ENCODE data around the gene KIF5C. TPM values are rescaled to one million over a fixed set of nuclear protein-coding genes. Genes with fewer than 3 reads are reported as not detected.
A peak's percentile ranks its signal among the peaks of the same experiment; 100 is the strongest.

KIF5C gene
- polyA plus RNA-seq, 1 donor: 16.0 TPM

GRCh38 chr2:149068996-149069888 is 194.2 kb downstream of the KIF5C start:
- WGBS (ENCODE audit: insufficient coverage, low lambda C conversion rate): 90% methylated on average over 2 of the region's 5 CpGs
- H3K4me1 ChIP-seq (ENCODE audit: control insufficient read depth, insufficient read depth, low read length): peaks cover 5% of the 10 kb centered on the region
- no peaks in the 10 kb centered on the region for H3K27me3 ChIP-seq (ENCODE audit: control insufficient read depth, insufficient read depth, low read length)

GRCh38 chr2:149070681-149071320 is 195.8 kb downstream of the KIF5C start:
- Histone ChIP-seq H3K4me3 (ENCODE audit: low read length) (no peak overlapping the region), H3K4me1 (ENCODE audit: control insufficient read depth, insufficient read depth, low read length) (no peaks in the 10 kb centered on the region), H3K27ac (ENCODE audit: low read length) (no peak overlapping the region), H3K36me3 (ENCODE audit: control insufficient read depth, insufficient read depth, low read length) (no peaks in the 10 kb centered on the region), H3K27me3 (ENCODE audit: control insufficient read depth, insufficient read depth, low read length) (no peaks in the 10 kb centered on the region), H3K9me3 (ENCODE audit: control insufficient read depth, low read depth, low read length) (no peaks in the 10 kb centered on the region)
- peak in 1 of 2 donors; percentile 27 for DNase-seq
- WGBS (ENCODE audit: insufficient coverage, low lambda C conversion rate): 40% methylated on average over 1 of the region's 9 CpGs

More at GRCh38 chr2:149068996-149069888, 194.2 kb downstream of the KIF5C start:
- no peak for DNase-seq
- H3K4me3 ChIP-seq (ENCODE audit: low read length): no peak overlapping the region
- no peaks in the 10 kb centered on the region for H3K36me3 ChIP-seq (ENCODE audit: control insufficient read depth, insufficient read depth, low read length)
- H3K9me3 ChIP-seq (ENCODE audit: control insufficient read depth, low read depth, low read length): no peaks in the 10 kb centered on the region
- H3K27ac ChIP-seq (ENCODE audit: low read length): no peak overlapping the region

- Histone ChIP-seq H3K27ac (ENCODE audit: low read length) (no peak overlapping the region), H3K4me3 (ENCODE audit: low read length) (no peak overlapping the region), H3K27me3 (ENCODE audit: control insufficient read depth, insufficient read depth, low read length) (no peaks in the 10 kb centered on the region), H3K36me3 (ENCODE audit: control insufficient read depth, insufficient read depth, low read length) (no peaks in the 10 kb centered on the region), H3K4me1 (ENCODE audit: control insufficient read depth, insufficient read depth, low read length) (no peaks in the 10 kb centered on the region), H3K9me3 (ENCODE audit: control insufficient read depth, low read depth, low read length) (no peaks in the 10 kb centered on the region)
- no peak for DNase-seq
- 83% methylated on average over 1 of the region's 2 CpGs for WGBS (ENCODE audit: insufficient coverage, low lambda C conversion rate)
Measured at GRCh38 chr2:149075105-149075504, 200.1 kb downstream of the KIF5C start.

- WGBS (ENCODE audit: insufficient coverage, low lambda C conversion rate): 81% methylated on average over 4 of the region's 10 CpGs
- no peak overlapping the region for H3K27ac ChIP-seq (ENCODE audit: low read length)
- no peak for DNase-seq
- no peaks in the 10 kb centered on the region for H3K27me3 ChIP-seq (ENCODE audit: control insufficient read depth, insufficient read depth, low read length)
- H3K36me3 ChIP-seq (ENCODE audit: control insufficient read depth, insufficient read depth, low read length): no peaks in the 10 kb centered on the region
- H3K9me3 ChIP-seq (ENCODE audit: control insufficient read depth, low read depth, low read length): no peaks in the 10 kb centered on the region
- no peaks in the 10 kb centered on the region for H3K4me1 ChIP-seq (ENCODE audit: control insufficient read depth, insufficient read depth, low read length)
- H3K4me3 ChIP-seq (ENCODE audit: low read length): no peak overlapping the region
Measured at GRCh38 chr2:149075853-149076252, 200.8 kb downstream of the KIF5C start.

Other genes starting within 250 kb of the KIF5C start
- gene EPC2, start 230.5 kb upstream of the KIF5C start, polyA plus RNA-seq: 27.9 TPM
- 1.4 TPM for gene LYPD6B, start 163.5 kb downstream of the KIF5C start, polyA plus RNA-seq